HG03432 (cell line): ENCODE measurements around the gene CAMTA1.
A peak's percentile ranks its signal among the peaks of the same experiment; 100 is the strongest.

Experiments used
- ATAC-seq: cut with Tn5 transposase; IDR thresholded peaks from one replicate; pipeline ENCODE4 v1.9.1; 2021; ENCODE audit warnings: mild to moderate bottlenecking, moderate library complexity; ENCODE audit not compliant: unreplicated experiment

Gene CAMTA1

DNA sequence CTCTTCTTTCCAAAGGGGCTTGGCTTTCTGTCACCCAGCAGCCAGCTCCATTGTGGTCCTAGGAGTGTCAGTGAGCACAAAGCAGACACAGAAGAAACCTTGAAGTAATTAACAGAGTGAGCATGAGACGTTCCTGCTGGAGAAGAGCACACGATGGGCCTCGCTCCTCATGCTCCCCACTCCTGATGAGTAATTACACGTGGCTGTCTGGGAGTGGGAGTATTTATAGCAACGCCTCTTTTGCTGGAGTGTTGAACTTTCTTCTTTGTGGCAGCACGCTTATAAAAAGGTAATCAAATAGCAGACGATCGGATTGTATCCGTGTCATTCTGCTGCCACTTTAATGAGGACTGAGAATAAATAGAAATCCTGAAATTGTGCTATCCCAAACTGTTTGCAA lies 185.8 kb downstream of the CAMTA1 start:
- no peak for ATAC-seq

DNA sequence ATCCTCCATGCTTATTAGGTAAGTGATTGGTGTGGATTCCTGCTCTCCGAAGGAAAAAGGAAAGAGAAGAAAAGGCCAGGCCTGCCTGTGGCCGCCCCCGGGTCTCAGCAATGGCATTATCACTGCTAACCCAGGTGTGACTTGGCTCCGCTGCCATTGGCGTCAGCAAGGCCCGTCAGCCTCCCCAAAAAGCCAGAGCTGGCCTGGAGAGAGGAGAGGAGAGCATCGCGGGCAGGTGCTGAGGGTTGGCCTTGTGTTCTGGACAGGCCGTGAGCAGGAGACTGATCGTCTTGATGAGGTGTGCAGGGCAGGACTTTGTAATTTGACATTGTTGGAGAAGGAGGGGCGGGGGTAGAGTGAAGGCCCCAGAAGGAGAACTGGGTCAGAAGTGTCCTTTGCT lies 186.4 kb downstream of the CAMTA1 start:
- ATAC-seq, result no peak

DNA sequence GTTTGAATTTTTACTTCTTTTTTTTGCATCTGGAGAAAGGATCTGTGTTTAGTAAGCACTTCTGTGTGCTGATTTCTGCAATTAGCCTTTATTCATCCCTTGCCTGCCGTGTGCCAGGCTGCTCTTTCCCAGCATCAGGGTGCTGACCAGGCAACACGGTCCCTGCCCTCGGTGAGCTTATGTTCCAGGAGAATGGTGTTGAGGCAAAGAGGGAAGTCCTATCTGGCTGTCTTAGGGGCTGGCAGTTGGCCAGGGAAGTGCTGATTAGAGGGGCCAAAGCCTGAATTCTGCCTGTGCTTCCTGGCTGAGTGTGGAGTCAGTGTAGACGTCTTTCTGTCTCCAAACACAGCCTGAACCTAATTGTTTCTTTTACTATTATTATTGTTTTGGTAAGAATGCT lies 187.1 kb downstream of the CAMTA1 start:
- ATAC-seq, result no peak

DNA sequence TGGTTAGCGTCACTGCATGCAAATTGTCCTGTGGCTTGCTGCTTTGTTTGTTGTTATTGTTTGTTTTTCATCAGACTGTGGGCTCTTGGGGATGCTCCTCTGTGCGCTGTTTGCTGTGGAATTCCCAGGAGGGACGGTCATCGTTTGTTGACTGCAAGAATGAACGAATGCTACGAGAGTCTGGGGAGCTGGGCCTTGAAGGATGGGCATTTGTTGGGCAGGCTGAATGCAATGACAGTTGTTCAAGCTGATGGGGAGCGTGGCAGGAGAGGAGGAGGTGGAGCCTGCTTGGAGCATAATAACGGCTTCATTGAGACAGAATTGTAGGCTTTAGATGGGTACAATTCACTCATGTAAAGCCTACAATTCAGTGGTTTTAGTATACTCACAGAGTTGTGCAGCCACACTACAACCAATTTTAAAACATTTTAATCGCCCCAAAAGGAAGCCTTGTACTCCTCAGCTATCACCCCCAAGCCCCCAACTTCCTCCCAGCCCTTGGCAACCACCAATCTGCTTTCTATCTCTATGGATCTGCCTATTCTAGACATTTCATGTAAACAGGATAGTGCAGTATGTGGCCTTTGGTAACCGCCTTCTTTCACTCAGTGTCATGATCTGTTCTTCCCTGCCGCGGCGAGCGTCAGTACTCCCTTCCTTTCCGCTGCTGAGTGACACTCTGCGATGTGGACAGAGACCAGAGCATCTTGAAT lies 190.2 kb downstream of the CAMTA1 start:
- no peak for ATAC-seq

DNA sequence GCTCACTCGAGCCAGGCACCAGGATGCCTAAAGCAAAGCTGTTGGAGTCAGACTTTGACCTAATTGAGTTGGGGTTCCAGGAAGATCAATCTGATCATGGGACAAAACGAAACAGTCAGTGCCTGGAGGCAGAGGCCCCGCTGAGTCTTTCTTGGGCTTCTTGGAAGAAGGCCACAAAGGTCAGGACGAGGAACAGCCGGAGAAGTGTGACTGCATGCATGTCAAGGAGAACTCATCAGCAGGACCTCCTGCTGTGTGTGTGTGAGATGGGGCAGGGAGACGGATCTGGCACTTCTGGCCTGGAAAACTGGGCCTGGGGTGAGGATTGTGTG lies 190.8 kb downstream of the CAMTA1 start:
- no peak for ATAC-seq

DNA sequence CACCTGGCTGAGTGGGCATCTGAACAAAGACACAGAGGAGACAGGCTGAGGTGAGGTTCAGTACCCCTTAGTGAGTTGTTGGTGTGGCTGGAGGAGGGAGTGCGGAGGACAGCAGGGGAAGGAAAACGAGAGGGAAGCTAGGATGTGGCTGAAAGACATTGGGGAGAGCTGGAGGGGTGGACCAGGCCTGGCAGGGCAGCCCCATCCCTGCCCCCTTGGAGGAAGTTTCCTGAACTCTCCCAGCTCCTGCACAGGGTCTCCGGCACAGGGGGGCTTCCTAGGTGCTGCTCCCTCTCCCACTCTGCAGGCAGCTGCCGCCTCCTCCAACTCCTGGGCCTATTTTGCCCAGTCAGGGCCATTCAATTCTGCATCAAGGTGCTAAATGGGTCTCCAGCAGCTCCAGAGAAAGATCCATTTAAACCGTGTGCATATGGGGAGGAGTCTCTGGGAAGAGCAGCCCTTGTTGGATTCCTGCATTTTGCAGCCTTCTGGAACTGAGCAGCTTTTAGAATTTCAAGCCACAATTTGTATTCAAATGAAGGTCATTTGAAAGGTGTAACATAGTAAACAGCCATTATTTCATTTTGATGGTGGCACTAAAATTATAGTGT lies 193.9 kb downstream of the CAMTA1 start:
- no peak for ATAC-seq

DNA sequence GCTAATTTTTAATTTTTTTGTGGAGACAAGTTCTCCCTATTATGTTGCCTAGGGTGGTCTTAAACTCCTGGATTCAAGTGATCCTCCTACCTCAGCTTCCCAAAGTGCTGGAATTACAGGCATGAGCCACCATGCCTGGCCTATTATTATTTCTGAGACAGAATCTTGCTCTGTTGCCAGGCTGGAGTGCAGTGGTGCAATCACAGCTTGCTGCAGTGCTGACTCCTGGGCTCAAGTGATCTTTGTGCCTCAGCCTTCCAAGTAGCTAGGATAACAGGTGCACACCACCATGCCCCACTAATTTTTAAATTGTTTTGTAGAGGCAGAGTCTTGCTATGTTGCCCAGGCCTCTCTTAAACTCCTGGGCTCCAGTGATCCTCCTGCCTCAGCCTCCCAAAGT lies 196.3 kb downstream of the CAMTA1 start:
- ATAC-seq, result no peak

DNA sequence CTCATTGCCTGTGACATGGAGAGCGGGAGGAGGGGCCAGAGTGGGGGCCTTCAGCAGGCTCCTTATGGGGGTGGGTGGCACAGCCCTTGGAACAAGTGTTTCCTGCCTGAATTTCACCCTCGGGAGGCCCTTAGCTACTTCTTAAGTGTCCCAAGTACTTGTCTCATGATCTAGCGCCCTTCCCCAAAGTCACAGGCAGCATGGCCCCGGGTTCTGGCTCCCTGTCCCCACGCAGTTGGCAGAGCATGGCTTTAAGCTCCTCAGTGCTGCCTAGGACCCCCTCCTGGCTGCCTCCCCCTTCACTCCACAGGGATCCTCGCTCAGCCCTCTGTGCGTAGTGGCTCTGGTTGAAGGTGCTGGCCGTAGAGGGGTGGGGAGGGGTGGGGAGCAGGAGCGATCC lies 197.2 kb downstream of the CAMTA1 start:
- no peak for ATAC-seq

DNA sequence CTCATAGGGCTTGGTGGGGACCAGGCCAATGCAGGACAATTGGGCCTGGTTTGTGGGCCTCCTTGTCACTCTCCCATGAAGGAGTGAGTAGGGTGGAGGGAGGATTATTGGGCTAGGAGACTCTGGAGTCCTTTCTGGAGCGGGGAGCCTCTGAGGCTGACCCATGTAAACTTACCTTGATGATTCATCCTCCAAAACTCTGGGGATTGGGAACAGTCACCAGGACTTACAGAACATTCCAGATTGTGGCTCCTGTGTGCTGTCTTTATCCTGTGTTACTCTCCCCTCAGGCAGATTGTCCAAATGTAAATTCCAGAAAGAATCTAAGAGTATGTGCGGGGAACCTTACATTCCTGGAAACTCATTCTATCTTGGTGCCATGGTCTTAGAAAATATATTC lies 197.6 kb downstream of the CAMTA1 start:
- ATAC-seq, result no peak

DNA sequence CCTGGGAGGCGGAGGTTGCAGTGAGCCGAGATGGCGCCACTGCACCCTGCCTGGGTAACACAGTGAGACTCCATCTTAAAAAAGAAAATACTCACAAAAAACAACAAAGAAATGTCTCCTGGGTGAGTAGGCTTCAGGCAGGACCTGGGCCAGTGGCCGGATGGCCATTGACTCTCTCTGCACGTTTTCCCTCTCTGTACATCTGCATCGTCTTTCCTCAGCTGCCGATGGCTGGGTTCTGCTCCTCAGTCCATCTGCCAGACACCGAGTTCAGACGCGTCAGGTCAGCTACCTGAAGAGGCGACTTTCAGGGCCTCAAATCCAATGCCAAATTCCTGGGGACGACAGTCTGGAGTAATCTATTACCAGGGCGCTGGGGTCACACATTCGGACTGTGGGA lies 199.3 kb downstream of the CAMTA1 start:
- ATAC-seq, result no peak

DNA sequence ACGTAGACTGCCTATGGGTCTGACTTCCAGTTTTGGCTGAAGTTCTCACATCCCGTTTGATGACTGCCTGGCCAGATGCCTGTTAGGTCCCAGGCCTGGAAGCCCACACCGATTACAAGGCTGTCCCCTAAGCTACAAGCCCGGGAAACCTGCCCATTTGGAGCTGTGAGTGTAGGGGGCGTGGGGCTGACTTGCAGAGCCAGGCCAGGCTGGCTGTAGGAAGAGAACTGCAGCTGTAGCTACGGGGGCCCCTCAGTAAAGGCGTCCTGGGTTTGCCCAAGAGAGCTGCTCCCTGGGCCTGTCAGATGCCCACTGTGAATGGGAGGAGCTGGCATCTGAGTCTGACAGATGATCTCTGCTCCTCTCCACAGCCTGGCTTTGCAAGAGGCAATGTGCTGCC lies 199.7 kb downstream of the CAMTA1 start:
- no peak for ATAC-seq

DNA sequence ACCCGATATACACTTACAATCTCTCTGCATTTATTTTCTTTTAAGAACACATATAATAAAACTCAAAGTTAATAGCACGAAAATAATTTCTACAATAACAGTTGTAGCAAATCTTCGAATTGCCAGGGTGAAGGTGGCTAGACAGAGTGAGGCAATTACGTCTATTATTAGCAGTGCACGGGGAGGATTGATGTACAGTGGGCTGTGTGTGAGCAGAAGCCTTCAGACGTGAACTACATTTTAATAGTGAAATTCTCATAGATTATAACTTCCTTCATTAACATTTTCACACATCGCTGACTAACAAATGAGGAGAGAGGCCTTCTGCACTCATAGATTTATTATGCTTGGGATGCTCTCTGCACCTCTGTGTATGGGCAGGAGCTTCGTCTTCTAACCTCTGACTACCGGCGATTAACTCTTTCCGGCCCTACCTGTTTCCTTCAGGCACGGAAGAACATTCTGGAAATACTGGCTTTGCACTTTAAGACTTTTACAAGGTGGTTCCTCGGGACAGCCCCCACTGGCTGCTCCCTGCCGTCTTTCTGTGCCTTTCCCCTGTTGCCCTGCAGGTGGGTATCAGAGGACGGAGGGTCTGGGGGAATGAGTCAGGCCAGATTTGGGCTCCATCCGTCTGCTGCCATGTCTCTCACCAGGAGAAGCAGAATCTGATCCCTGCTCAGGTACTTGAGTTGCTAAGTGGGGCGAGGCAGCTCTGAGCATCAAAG lies 200.5 kb downstream of the CAMTA1 start:
- ATAC-seq, result no peak

DNA sequence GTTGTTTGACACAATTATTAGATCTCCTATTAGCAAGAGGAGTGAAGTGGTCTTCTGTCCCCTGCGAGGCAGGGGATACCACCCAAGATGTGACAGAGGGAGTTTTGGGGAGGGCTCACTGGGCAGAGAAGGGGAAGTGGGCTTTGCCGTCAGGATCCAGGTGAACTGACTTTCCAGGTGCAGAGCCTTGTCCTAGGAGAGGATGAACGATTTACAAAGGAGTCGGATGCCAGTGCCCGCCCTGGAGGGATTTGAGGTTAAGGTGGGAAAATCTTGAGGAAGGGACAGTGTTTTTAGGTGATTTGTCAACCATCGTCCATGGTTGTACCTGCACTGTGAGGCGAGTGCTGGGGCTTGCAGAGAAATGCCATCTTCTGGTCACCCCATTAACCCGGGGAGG lies 201.0 kb downstream of the CAMTA1 start:
- no peak for ATAC-seq

DNA sequence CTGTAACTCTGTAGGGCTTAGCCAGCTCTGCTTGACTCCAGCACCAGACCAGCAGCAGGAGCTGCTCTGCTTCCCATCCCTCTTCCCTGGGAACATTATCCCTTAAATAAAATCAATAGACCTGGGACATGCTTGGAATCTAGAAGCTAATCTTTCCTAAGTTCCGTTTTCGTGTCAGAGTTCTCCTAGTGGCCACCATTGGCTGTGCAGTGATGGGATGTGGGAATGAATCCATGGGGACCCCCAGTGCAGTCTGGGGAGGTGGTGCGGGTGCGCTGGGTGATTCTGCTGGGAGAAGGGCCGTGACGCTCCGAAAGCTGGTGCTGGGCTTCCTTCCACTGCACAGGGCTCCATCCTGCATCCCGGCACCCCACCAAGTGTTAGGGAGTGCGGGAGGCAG lies 202.7 kb downstream of the CAMTA1 start:
- no peak for ATAC-seq

DNA sequence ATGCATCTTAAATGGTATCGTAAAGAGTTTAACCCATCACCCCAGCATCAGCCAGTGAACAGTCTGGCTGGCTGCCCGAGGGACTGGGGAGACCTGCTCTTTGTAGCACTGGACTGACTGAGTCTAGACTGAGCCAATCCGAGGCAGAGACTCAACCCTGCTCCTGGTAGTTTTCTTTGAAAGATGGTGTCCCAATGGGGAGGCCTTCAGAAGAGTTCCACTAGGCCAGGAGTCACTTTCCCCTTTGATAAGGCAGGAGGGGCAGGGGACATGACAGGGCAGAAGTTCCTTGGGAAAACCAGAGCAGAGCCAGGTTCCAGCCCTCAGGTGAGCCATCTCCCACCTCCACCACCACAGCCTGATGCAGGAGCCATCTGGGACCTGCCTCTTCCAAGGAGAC lies 203.5 kb downstream of the CAMTA1 start:
- no peak for ATAC-seq

DNA sequence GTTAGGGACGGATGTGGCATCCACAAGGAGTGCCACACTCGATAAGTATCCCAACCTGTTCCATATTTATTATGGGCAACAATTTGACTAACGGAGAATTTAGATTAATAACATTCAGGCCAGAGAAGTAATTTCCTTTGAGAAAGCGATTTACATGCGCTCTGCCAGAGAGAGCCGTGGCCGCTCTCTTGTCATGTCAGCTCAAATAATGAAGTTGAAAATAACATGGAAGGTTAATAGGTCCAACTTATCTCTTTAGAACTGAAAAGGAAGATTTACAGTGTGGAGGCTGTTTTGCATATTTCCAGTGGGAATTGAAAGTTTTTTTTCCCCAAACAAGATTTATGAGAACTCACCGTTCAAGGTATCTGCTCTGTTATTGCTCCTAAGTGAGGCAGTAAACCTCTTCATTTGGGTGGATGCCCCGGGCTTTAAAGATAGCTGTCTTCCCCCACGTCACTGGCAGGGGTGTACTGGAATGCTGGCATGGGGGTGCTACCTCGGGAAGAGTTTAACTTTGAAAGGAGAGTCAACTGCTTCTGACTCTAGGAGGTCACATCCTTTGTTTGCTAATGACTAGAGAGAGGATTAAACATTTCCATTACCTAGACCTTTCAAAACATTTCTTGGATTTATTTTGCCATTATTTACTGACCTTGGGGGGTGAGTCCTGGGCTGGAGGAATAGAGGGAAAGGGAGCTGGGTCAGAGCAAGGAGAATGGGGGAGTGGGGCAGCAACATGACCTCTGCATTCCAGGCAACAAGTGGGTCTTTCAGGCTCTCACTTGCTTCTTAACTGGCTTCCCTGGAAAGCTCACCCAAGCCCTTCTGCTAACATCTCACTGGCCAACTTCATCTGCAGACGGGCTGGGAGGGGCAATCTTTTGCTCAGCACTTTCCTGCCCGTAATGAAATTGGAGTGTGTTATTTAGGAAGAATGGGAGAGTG lies 204.2 kb downstream of the CAMTA1 start:
- no peak for ATAC-seq

DNA sequence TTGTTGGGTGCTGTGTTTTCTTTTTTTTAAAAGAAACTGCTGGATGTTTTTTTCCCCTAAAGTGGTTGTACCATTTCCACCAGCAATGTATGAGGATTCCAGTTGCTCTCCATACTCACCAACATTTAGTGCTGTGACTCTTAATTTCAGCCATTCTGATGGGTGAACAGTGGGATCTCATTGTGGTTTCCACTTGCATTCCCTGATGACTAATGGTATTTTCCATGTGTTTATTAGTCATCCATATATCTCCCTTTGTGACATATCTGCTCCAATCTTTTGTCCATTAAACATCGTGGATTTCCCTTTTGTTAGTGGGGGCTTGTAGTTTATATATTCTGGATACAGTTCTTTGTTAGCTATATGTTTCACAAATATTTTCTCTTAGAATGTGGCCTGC lies 206.0 kb downstream of the CAMTA1 start:
- no peak for ATAC-seq

DNA sequence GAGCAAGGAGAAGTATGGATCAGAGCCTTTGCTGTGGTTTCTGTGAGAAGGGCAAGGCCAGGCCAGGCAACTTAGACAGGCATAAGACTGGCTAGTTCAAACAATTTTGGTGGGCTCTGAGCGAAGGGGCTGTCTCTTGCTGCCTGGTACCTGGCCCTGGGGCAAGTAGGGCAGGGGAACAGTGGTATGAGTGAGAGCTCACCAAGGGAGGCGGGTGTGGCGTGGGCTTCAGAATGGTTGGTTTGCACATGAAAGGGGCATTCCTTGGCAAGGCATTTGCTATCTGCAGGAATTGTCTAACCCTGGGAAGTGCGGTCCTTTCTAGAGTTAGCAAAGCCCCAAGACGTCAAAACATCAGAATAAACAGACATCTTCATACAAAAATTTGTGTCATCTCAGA lies 210.5 kb downstream of the CAMTA1 start:
- ATAC-seq, result no peak

DNA sequence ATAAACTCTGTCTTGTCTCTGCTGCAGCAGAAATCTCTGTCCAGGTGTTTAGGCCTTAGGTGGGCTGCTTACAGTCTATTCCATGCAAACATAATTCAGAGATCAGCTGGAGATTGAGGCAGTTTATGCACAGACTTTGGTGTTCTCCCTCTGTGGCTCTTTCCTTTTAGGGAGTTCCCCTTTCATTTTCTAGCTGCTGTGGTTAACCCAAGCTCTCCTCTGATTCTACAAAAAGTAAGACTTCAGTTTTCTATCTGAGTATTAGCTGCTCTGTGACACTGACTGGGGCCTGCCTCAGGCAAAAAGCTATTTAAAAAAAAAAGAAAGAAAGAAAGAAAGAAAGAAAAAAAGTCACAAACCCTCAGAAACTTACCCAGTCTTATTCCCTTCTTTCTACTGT lies 211.1 kb downstream of the CAMTA1 start:
- peak; percentile 47 for ATAC-seq

DNA sequence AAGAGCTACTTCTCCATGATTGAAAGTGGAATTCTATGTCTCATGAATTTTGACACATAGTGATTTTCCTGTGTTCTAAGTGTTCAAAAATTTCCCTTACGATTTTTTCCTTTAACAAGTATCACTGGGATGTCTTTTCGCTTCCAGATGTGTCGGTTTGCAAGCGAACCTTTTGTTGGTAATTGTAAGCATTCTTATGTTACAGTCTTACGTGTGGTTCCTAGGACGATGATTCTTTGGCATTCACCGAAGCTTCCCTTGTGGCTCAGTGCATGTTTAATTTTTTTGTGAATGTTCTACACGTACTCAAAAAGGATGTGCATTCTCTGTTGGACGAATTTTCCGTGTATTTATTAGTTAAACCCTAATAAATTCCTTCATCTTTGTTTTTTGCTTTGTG lies 211.6 kb downstream of the CAMTA1 start:
- no peak for ATAC-seq

DNA sequence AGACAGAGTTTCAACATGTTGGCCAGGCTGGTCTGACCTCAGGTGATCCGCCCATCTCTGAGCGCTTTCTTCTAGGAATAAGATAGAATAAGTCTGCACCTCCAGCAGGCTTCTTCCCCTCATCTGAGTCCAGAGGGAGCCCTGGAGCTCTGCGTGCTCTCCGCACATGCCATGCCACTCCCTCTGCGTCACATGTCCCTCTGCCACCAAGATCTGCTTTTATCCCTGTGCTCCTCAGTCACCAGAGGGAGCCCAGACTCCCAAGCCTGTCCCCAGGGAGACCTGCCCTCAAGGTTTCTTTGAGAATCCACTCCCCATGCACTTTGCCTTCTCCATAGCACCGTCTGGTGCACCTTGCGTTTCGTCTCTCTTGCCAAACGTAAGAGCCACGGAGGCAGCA lies 213.0 kb downstream of the CAMTA1 start:
- no peak for ATAC-seq
